ENCODE data around the gene NPPC. TPM values are rescaled to one million over a fixed set of nuclear protein-coding genes. Genes with fewer than 3 reads are reported as not detected.

NPPC gene
- total and polyA plus RNA-seq, 9 donors = 1.5 to 17.3 (median 4.7) TPM

GRCh38 chr2:231929961-231930592, 3.9 kb upstream of the NPPC start:
- Histone ChIP-seq H3K27ac (ENCODE audit: low read length) (peak overlapping the region; percentile 82), H3K4me3 (ENCODE audit: low read length) (no peak overlapping the region), H3K27me3 (ENCODE audit: control insufficient read depth, insufficient read depth, low read length) (peaks cover 27% of the 10 kb centered on the region), H3K36me3 (ENCODE audit: control insufficient read depth, insufficient read depth, low read length) (no peaks in the 10 kb centered on the region), H3K9me3 (replicated peaks; ENCODE audit: control insufficient read depth, low read depth, low read length) (no peaks in the 10 kb centered on the region), H3K4me1 (ENCODE audit: control insufficient read depth, insufficient read depth, low read length) (peaks cover 82% of the 10 kb centered on the region)
- DNase-seq = peak; percentile 90
- WGBS (ENCODE audit: insufficient coverage) = 37% methylated on average over 2 of the region's 11 CpGs

DNA sequence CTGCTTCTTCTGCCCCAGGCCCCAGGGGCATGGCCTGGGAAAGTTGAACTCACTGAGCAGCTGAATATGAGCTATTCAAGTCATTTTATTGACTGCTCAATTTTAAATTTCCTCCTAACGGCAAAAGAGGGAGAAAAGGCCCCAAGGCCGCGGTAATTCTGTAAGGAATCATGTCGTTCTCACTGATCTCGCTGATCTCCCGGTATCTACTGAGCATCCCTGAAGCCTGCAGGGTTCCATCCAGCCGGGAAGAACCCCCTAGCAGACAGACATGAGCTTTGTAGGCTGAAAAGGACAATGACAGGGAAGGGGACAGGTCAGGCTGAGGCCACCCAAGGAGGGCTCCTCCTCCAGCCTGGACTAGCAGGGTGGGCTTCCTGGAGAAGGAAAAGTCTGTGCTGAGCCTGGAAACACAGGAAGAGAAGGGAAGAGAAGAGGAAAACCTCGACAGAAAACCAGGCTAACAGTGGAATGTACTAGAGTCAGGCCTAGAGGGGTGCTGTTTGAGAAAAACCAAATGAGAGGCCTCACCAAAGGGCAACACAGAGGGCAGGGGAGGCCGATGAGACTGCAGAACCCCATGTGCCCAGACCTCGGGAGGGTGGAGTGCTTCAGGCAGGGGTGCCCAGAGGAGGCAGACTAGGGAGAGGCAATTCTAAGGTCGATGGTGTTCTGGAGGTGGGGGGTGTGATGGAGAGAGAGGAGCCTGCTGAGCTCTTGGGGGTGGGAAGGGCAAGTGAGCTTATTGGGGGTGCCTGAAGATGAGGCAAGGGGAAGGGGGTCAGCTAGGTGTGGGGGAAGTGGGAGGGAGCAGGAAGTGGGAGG, 2.9 kb upstream of the NPPC start:
- peak overlapping the region; percentile 82 for H3K27ac ChIP-seq (ENCODE audit: low read length)
- H3K27me3 ChIP-seq (ENCODE audit: control insufficient read depth, insufficient read depth, low read length) = peaks cover 37% of the 10 kb centered on the region
- peaks cover 76% of the 10 kb centered on the region for H3K4me1 ChIP-seq (ENCODE audit: control insufficient read depth, insufficient read depth, low read length)
- H3K4me3 ChIP-seq (ENCODE audit: low read length) = no peak overlapping the region
- 43% methylated on average over 10 of the region's 11 CpGs for WGBS (ENCODE audit: insufficient coverage)
- no peaks in the 10 kb centered on the region for H3K36me3 ChIP-seq (ENCODE audit: control insufficient read depth, insufficient read depth, low read length)
- DNase-seq = no peak
- no peaks in the 10 kb centered on the region for H3K9me3 ChIP-seq (replicated peaks; ENCODE audit: control insufficient read depth, low read depth, low read length)

GRCh38 chr2:231928481-231928880, 2.3 kb upstream of the NPPC start:
- peaks cover 70% of the 10 kb centered on the region for H3K4me1 ChIP-seq (ENCODE audit: control insufficient read depth, insufficient read depth, low read length)
- H3K9me3 ChIP-seq (replicated peaks; ENCODE audit: control insufficient read depth, low read depth, low read length) = no peaks in the 10 kb centered on the region
- 64% methylated on average over 3 of the region's 5 CpGs for WGBS (ENCODE audit: insufficient coverage)
- H3K4me3 ChIP-seq (ENCODE audit: low read length) = no peak overlapping the region
- DNase-seq = no peak
- H3K27ac ChIP-seq (ENCODE audit: low read length) = no peak overlapping the region
- peaks cover 6% of the 10 kb centered on the region for H3K36me3 ChIP-seq (ENCODE audit: control insufficient read depth, insufficient read depth, low read length)
- H3K27me3 ChIP-seq (ENCODE audit: control insufficient read depth, insufficient read depth, low read length) = peaks cover 41% of the 10 kb centered on the region

GRCh38 chr2:231927566-231927890, 1.3 kb upstream of the NPPC start:
- no peaks in the 10 kb centered on the region for H3K9me3 ChIP-seq (replicated peaks; ENCODE audit: control insufficient read depth, low read depth, low read length)
- peaks cover 46% of the 10 kb centered on the region for H3K27me3 ChIP-seq (ENCODE audit: control insufficient read depth, insufficient read depth, low read length)
- no peak for DNase-seq
- H3K4me3 ChIP-seq (ENCODE audit: low read length) = no peak overlapping the region
- H3K4me1 ChIP-seq (ENCODE audit: control insufficient read depth, insufficient read depth, low read length) = peaks cover 68% of the 10 kb centered on the region
- peaks cover 7% of the 10 kb centered on the region for H3K36me3 ChIP-seq (ENCODE audit: control insufficient read depth, insufficient read depth, low read length)
- no peak overlapping the region for H3K27ac ChIP-seq (ENCODE audit: low read length)
- 55% methylated on average over 8 of the region's 10 CpGs for WGBS (ENCODE audit: insufficient coverage)

GRCh38 chr2:231926761-231927565, 767 bp upstream of the NPPC start:
- peak; percentile 61 for DNase-seq
- Histone ChIP-seq H3K27me3 (ENCODE audit: control insufficient read depth, insufficient read depth, low read length) (peaks cover 46% of the 10 kb centered on the region), H3K9me3 (replicated peaks; ENCODE audit: control insufficient read depth, low read depth, low read length) (no peaks in the 10 kb centered on the region), H3K4me3 (ENCODE audit: low read length) (peak overlapping the region; percentile 44), H3K36me3 (ENCODE audit: control insufficient read depth, insufficient read depth, low read length) (peaks cover 7% of the 10 kb centered on the region), H3K27ac (ENCODE audit: low read length) (no peak overlapping the region), H3K4me1 (ENCODE audit: control insufficient read depth, insufficient read depth, low read length) (peaks cover 67% of the 10 kb centered on the region)
- WGBS (ENCODE audit: insufficient coverage) = 10% methylated on average over 42 of the region's 51 CpGs

DNA sequence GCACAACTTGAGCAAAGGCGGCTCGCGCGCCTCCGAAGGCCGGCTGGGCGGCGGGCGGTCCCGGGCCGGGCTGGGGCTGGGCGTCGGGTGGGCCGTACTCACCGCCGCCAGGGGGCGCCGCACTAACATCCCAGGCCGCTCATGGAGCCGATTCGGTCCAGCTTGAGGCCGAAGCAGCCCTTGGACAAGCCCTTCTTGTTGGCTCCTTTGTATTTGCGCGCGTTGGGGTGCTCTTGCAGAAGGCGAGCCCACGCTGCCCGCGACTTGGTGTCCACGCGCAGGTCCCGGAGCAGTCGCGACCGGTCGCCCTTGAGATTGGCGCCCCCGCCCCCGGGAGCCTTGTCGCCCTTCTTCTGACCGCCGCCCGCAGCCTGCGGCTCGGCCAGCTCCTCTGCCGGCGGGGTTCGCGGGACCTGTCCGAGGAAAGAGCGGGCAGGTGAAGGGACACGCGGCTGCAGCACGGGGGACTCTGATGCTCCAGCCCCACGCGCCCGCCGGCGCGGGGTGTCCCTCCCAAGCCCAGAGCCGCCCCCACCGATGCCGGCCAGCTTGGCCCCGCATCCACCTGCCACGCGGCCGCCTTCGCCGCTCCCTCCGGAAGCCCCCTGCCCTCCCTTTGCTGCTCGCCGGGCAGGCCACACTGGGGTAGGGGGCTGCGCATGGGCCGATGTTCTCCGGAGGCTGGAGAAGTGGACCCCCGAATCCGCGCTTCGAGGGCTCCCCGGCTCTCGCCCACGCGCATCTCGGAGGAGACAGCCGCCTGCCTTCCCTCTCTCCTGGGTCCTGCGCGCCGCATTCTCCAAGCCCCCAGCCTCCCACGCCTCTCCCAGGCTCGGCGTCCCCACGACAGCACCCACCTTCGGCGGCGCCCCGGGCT, 655 bp downstream of the NPPC start:
- peak; percentile 91 for DNase-seq
- Histone ChIP-seq H3K27ac (ENCODE audit: low read length) (no peak overlapping the region), H3K36me3 (ENCODE audit: control insufficient read depth, insufficient read depth, low read length) (peaks cover 7% of the 10 kb centered on the region), H3K27me3 (ENCODE audit: control insufficient read depth, insufficient read depth, low read length) (peaks cover 46% of the 10 kb centered on the region), H3K4me3 (ENCODE audit: low read length) (peak overlapping the region; percentile 65), H3K9me3 (replicated peaks; ENCODE audit: control insufficient read depth, low read depth, low read length) (no peaks in the 10 kb centered on the region), H3K4me1 (ENCODE audit: control insufficient read depth, insufficient read depth, low read length) (peaks cover 53% of the 10 kb centered on the region)
- under 1% methylated on average over 96 of the region's 96 CpGs for WGBS (ENCODE audit: insufficient coverage)

DNA sequence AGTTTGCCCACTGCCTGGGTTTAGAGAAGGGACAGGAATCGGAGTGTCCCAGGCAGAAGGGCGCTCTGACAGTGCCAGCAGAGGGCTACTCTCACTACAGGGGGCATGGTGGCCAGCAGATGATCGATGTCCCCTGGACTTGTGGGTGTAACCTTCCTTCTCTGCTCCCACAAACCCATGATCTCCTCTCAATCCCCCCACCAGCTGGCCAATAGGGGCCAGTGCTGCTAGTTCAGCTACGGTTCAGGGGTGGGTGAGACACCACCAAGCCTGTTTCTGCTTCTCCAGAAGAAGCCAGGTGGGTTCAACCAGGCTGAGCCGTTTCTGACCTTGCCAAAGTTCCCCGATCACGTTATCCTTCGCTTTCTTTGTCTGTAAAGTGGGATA, 1.3 kb downstream of the NPPC start:
- Histone ChIP-seq H3K4me1 (ENCODE audit: control insufficient read depth, insufficient read depth, low read length) (peaks cover 46% of the 10 kb centered on the region), H3K9me3 (replicated peaks; ENCODE audit: control insufficient read depth, low read depth, low read length) (no peaks in the 10 kb centered on the region), H3K4me3 (ENCODE audit: low read length) (peak overlapping the region; percentile 65), H3K36me3 (ENCODE audit: control insufficient read depth, insufficient read depth, low read length) (peaks cover 7% of the 10 kb centered on the region), H3K27me3 (ENCODE audit: control insufficient read depth, insufficient read depth, low read length) (peaks cover 46% of the 10 kb centered on the region), H3K27ac (ENCODE audit: low read length) (no peak overlapping the region)
- WGBS (ENCODE audit: insufficient coverage) = 30% methylated on average over 8 of the region's 8 CpGs
- no peak for DNase-seq

GRCh38 chr2:231923951-231924888, 2.0 kb downstream of the NPPC start:
- H3K27ac ChIP-seq (ENCODE audit: low read length) = no peak overlapping the region
- H3K36me3 ChIP-seq (ENCODE audit: control insufficient read depth, insufficient read depth, low read length) = peaks cover 7% of the 10 kb centered on the region
- peak overlapping the region; percentile 65 for H3K4me3 ChIP-seq (ENCODE audit: low read length)
- no peak for DNase-seq
- H3K27me3 ChIP-seq (ENCODE audit: control insufficient read depth, insufficient read depth, low read length) = peaks cover 44% of the 10 kb centered on the region
- WGBS (ENCODE audit: insufficient coverage) = 54% methylated on average over 17 of the region's 24 CpGs
- no peaks in the 10 kb centered on the region for H3K9me3 ChIP-seq (replicated peaks; ENCODE audit: control insufficient read depth, low read depth, low read length)
- H3K4me1 ChIP-seq (ENCODE audit: control insufficient read depth, insufficient read depth, low read length) = peaks cover 44% of the 10 kb centered on the region

DNA sequence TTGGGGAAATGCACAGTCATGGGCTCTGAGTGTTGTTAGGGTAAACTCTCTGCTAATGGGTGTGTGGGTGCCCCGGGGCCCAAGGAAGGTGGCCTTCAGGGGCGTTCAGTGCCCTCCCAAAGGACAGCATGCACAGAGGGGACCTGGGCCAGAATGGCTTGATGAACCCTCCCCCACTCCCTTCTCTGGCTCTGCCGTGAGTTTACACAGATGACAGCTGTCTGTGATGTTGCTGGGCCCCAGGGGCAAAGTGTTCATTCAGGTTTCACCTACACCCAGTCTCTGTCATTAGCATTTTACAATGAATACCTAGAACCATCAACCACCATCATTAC, 3.2 kb downstream of the NPPC start:
- Histone ChIP-seq H3K9me3 (replicated peaks; ENCODE audit: control insufficient read depth, low read depth, low read length) (no peaks in the 10 kb centered on the region), H3K36me3 (ENCODE audit: control insufficient read depth, insufficient read depth, low read length) (peaks cover 7% of the 10 kb centered on the region), H3K4me1 (ENCODE audit: control insufficient read depth, insufficient read depth, low read length) (peaks cover 35% of the 10 kb centered on the region), H3K27ac (ENCODE audit: low read length) (no peak overlapping the region), H3K27me3 (ENCODE audit: control insufficient read depth, insufficient read depth, low read length) (peaks cover 42% of the 10 kb centered on the region), H3K4me3 (ENCODE audit: low read length) (no peak overlapping the region)
- WGBS (ENCODE audit: insufficient coverage) = 67% methylated on average over 3 of the region's 3 CpGs
- no peak for DNase-seq

All from muscle of leg (tissue), 11 donors.